Measurements from ENCODE around the gene TTLL10. TPM values are rescaled to one million over a fixed set of nuclear protein-coding genes. Genes with fewer than 3 reads are reported as not detected.

Gene TTLL10
- polyA plus RNA-seq, 1 donor (not counting 4 experiments of a cell fraction or from before 2014, with no cell fraction given), result not detected

DNA sequence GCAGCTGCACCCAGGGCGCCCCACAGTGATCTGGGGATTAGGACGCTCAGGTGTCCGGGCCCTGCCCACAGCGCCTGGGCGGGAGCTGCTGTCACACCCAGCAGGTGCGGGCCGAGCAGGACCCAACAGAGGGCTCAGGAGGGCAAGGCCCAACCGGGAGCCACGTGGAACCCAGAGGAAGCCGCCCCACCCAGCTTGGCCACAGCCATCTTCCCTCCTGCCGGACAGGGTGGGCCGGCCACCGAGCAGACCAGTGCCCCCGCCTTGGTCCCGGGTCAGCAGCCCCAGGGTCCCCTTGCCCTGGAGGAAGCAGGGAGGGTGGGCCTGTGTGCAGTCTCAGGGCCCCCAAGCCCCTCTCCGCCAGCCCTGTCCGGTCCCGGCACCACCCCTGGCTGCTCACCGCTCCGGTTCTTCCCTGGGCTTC, 6.3 kb upstream of the TTLL10 start:
- no peak for FAIRE-seq
- TF ChIP-seq, protein P1, sequence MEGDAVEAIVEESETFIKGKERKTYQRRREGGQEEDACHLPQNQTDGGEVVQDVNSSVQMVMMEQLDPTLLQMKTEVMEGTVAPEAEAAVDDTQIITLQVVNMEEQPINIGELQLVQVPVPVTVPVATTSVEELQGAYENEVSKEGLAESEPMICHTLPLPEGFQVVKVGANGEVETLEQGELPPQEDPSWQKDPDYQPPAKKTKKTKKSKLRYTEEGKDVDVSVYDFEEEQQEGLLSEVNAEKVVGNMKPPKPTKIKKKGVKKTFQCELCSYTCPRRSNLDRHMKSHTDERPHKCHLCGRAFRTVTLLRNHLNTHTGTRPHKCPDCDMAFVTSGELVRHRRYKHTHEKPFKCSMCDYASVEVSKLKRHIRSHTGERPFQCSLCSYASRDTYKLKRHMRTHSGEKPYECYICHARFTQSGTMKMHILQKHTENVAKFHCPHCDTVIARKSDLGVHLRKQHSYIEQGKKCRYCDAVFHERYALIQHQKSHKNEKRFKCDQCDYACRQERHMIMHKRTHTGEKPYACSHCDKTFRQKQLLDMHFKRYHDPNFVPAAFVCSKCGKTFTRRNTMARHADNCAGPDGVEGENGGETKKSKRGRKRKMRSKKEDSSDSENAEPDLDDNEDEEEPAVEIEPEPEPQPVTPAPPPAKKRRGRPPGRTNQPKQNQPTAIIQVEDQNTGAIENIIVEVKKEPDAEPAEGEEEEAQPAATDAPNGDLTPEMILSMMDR (optimal IDR thresholded peaks at IDR 0.05 in 1 of 3, IDR thresholded peaks at IDR 0.05 in 1 of 3, conservative IDR thresholded peaks at IDR 0.05 in 1 of 3; ENCODE audit: extremely low read depth in 1 of 3, insufficient read depth in 2 of 3, low read length in 3 of 3), result no peak
- no peak for TF ChIP-seq EZH2 (IDR thresholded peaks at IDR 0.05; ENCODE audit: low read length)
- Histone ChIP-seq H3K79me2 (ENCODE audit: control insufficient read depth, insufficient read depth, low read length) (peaks cover 52% of the 10 kb centered on the region), H3K36me3 (ENCODE audit: control insufficient read depth in 2 of 2, extremely low read depth in 1 of 2, insufficient read depth in 2 of 2, low read length in 2 of 2) (peaks cover 0 to 7% of the 10 kb centered on the region in 2 experiments), H3K9me1 (ENCODE audit: control insufficient read depth, extremely low read depth, insufficient read depth, low read length) (no peaks in the 10 kb centered on the region), H3K4me3 (ENCODE audit: control insufficient read depth in 2 of 3, extremely low read depth in 1 of 3, insufficient read depth in 2 of 3, low read depth in 1 of 3, low read length in 3 of 3) (no peak overlapping the region), H2AFZ (ENCODE audit: control insufficient read depth, low read length) (no peak overlapping the region), H3K9me3 (ENCODE audit: control insufficient read depth, low read depth, low read length) (no peaks in the 10 kb centered on the region), H3K27me3 (ENCODE audit: control insufficient read depth, extremely low read depth, insufficient read depth, low read length) (no peaks in the 10 kb centered on the region), H3K4me1 (ENCODE audit: control insufficient read depth, extremely low read depth, insufficient read depth, low read length) (peaks cover 11% of the 10 kb centered on the region), H3K27ac (ENCODE audit: control insufficient read depth, insufficient read depth, low read length) (no peak overlapping the region), H3K9ac (ENCODE audit: control insufficient read depth, extremely low read depth, insufficient read depth, low read length) (no peak overlapping the region), H4K20me1 (ENCODE audit: control insufficient read depth, extremely low read depth, insufficient read depth, low read length) (peaks cover 7% of the 10 kb centered on the region), H3K4me2 (ENCODE audit: control insufficient read depth, extremely low read depth, insufficient read depth, low read depth, low read length) (no peak overlapping the region)
- dilution Hi-C loops (cut with MboI; ENCODE audit: extremely low pct_ligation_motif_present, low sequenced_read_pairs), result no loop called here
- no peak for DNase-seq (ENCODE audit: low read depth, low spot score)

DNA sequence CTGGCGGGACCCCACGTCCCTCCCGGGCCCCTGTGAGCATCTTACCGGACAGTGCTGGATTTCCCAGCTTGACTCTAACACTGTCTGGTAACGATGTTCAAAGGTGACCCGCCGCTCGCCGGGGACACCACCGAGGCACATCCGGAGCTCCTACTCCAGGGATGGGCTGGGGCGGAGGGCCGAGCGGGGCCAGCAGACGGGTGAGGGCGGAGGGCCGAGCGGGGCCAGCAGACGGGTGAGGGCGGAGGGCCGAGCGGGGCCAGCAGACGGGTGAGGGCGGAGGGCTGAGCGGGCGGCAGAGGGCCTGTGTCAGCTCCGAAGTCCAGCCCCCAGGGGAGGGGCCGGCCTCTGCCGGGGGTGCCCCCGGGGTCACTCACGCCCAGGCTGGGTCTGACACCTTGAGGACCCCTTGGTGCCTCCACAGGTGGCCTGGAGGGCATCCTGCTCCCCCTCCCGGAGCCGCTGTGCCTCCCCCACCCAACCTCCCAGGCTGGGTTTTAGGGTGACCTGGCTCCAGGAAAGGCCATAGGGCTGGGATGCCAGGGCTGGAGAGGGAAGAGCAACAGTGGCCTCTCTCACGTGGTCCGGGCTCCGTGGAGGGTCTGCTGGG, 5.7 kb upstream of the TTLL10 start:
- no peaks in the 10 kb centered on the region for H3K9me1 ChIP-seq (ENCODE audit: control insufficient read depth, extremely low read depth, insufficient read depth, low read length)
- peaks cover 7% of the 10 kb centered on the region for H4K20me1 ChIP-seq (ENCODE audit: control insufficient read depth, extremely low read depth, insufficient read depth, low read length)
- no peak overlapping the region for H3K27ac ChIP-seq (ENCODE audit: control insufficient read depth, insufficient read depth, low read length)
- FAIRE-seq (no peak), DNase-seq (ENCODE audit: low read depth, low spot score) (no peak)
- H3K4me2 ChIP-seq (ENCODE audit: control insufficient read depth, extremely low read depth, insufficient read depth, low read depth, low read length), result no peak overlapping the region
- no peaks in the 10 kb centered on the region for H3K9me3 ChIP-seq (ENCODE audit: control insufficient read depth, low read depth, low read length)
- peaks cover 11% of the 10 kb centered on the region for H3K4me1 ChIP-seq (ENCODE audit: control insufficient read depth, extremely low read depth, insufficient read depth, low read length)
- H3K27me3 ChIP-seq (ENCODE audit: control insufficient read depth, extremely low read depth, insufficient read depth, low read length), result no peaks in the 10 kb centered on the region
- H3K9ac ChIP-seq (ENCODE audit: control insufficient read depth, extremely low read depth, insufficient read depth, low read length), result no peak overlapping the region
- dilution Hi-C loops (cut with MboI; ENCODE audit: extremely low pct_ligation_motif_present, low sequenced_read_pairs), result no loop called here
- TF ChIP-seq, protein P1 (optimal IDR thresholded peaks at IDR 0.05 in 1 of 3, IDR thresholded peaks at IDR 0.05 in 1 of 3, conservative IDR thresholded peaks at IDR 0.05 in 1 of 3; ENCODE audit: extremely low read depth in 1 of 3, insufficient read depth in 2 of 3, low read length in 3 of 3), result no peak
- TF ChIP-seq EZH2 (IDR thresholded peaks at IDR 0.05; ENCODE audit: low read length), result no peak
- H3K36me3 ChIP-seq (ENCODE audit: control insufficient read depth in 2 of 2, extremely low read depth in 1 of 2, insufficient read depth in 2 of 2, low read length in 2 of 2), result peaks cover 0 to 7% of the 10 kb centered on the region in 2 experiments
- H2AFZ ChIP-seq (ENCODE audit: control insufficient read depth, low read length), result no peak overlapping the region
- H3K4me3 ChIP-seq (ENCODE audit: control insufficient read depth in 2 of 3, extremely low read depth in 1 of 3, insufficient read depth in 2 of 3, low read depth in 1 of 3, low read length in 3 of 3), result no peak overlapping the region
- peaks cover 52% of the 10 kb centered on the region for H3K79me2 ChIP-seq (ENCODE audit: control insufficient read depth, insufficient read depth, low read length)

Data from keratinocyte (primary cell).